Measurements from ENCODE around the gene PIGS.
"Not testable (repeated sequence)": the region's sequence is repeated elsewhere in the genome, so short reads cannot be mapped to it uniquely, and the experiment has no call there.

Gene PIGS

DNA sequence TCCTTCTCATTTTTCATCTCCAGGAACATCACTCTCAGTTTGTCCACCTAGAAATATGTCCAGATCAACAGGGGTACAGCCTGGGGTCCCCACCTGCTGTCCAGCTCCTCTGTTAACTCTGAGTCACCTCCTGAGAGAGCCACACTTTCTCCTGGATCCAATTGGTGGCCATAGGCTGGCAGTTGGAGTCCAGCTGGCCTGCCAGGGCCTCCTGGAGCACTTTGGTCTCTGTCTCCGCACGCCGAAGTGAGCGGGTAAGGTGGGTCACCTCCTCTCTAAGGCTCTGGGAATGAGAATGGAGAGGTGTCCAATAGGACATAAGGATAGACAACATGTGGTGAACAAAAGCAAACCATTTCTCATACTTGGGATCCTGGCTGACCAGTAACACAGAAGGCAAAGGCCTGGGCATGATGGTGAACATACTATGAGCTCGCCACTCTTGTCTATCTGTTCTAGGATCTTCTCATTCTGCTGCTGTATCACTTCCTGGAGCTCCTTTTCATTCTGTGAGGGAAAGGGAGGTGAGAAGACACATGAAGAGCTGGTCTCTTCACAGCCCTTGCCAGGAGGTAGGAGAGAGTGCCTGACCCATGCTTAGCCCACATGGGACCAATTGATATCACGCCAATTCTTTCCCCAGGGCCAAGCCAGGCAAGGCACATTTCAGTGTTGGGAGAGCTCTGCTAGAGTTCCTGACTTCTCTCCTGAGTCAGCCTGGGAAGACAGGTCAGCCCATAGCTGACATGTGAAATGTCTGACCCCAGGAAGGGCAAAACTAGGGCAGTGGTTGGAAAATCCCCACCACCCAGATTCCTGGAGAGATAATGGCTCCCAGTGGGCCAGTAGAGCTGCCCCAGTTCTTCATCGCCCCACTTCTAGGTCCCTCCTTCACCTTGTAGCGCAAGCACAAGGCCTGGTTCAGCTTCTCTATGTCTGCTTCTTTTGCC is 7.2 kb upstream of the PIGS start:
- no peak for DNase-seq

DNA sequence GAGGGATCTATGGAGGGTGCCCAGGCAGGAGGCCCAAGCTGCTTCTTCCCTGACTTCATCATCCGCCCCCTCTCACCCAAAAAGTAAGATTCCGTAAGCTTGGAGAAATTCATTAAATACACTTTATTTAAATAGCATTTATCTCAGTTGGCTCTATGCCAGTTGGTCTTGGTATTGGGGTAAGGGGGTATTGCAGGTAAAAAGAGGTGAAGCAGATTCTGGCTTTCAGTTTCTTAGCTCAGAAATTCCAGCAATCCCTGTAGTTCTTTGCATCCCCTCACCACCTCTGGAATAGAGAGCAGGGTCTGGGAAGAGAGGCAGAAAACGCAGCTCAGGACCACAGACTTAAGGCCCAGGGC is 6.1 kb upstream of the PIGS start:
- no peak for DNase-seq

DNA sequence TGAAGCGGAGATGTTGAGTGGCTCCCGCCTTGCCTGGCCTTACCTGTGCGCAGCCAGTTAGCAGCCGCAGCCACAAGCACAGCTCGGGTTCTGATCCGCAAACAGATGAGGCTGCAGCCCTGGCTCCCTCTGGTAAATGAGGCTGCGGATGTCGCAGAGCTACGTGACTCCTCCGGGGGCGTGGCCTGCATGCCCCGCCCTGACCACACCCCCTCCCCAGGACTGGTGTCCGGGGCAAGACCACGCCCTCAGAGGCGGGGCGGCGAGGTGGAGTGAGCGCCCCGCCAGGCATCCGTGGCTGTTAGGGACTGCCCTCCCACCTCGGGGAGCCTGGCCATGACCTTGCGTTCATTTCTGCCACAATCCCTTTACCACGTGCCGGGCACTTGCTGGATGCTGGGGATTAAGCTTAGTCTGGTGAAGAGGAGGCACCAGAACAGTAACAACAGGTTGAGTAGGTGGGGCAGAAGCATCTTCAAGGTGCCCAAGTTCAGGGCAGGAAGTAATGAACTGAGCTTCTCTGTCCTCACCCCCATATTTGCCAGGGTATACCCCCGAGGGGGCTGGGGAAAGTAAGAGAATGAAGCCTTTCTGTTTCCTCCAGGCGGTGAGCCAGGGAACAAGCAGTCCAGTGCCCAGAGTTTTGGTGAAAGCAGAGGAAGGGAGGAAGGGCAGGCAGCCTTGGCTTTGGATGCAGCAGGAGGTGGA is 5.6 kb upstream of the PIGS start, which contains the start of gene ALDOC:
Gene ALDOC, minus strand, starts transcription at position 138 of the 708 bp plus-strand sequence. CDS start 1,363 bp downstream, outside the sequence.
- DNase-seq, result peak; percentile 90

DNA sequence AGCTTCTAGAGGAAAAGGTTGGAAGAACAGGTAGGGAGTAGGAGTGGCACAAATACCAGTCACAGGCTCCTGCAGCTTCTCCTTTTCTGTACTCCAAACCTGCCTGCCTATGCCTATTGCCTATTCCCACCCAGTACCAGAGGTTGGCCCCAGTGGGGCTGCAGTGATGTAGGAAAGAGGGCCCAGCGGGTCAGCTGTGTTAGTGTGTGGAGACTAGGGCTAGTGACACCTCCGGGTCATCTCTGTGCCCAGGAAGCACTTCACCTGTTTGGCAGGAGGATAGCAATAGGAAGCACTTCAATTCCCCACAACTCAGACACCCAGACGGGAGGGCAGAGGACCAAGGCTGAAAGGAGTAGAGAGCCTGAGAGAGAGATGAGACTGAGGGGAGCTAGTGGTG is 4.7 kb upstream of the PIGS start:
- DNase-seq, result not testable (repeated sequence)

DNA sequence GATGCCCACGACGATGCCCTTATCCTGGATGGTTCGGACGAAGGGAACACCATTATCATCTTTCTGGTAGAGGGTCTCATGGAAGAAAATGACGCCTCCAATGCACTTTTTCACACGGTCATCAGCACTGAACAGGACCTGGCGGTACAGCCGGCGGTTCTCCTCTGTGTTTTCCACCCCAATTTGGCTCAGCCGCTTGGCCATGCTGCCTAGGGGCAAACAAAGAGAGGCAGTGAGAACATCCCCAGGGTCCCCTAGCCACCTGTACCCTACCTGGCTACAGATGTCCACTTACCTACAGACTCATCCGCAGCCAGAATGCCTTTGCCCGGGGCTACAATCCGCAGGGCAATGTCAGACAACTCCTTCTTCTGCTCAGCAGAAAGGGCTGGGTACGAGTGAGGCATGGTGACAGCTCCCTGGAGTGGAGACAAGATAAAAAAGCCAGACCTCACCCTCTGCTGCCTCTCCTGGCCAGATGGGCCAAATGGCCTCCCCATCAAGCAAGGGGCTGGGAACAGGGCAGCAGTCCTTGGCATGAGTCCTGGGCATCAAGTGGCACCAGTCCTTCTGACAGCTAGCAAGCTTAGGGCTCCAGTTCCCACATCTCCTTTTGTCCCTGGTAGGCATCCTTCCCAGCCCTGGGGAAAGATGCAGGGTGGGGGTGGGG is 3.9 kb upstream of the PIGS start:
- no peak for DNase-seq

DNA sequence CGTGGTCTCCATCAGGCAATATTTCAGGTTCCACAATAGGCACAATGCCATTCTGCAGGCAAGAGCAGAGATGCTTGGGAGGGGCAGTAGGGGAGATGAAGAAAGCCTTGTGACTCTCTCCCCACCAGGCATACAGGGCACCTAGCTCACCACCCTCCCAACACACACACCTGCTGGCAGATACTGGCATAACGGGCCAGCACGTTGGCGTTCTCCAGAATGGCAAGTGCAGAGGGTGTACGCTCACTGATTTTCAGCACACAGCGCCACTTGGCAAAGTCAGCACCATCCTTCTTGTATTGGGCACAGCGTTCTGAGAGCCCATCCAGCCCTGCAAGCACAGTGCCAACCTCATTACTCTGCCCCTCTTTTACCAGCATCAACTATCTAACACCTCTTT is 3.2 kb upstream of the PIGS start:
- DNase-seq, result no peak

DNA sequence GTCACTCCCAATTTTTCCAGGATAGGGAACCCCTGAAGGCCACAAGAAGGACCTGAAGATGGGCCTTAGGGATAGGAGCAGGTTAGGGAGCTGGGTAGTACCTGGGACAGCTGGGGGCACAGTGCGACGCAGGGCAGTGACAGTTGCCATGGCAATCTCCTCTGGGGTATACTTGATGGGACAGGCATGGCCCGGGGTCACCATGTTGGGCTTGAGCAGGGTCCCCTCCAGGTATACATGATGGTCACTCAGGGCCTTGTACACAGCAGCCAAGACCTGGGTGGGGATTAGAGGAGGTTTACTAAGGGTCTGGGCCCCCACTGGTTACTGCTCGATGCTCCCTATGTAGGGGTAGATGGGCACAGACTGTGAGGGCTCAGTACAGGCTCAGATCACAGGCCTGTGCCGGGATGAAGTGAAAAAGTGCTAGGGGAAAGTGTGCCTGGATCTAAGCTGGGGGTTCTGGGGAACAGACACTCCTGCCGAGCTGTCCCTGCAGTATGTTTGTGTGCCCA is 2.7 kb upstream of the PIGS start:
- no peak for DNase-seq

DNA sequence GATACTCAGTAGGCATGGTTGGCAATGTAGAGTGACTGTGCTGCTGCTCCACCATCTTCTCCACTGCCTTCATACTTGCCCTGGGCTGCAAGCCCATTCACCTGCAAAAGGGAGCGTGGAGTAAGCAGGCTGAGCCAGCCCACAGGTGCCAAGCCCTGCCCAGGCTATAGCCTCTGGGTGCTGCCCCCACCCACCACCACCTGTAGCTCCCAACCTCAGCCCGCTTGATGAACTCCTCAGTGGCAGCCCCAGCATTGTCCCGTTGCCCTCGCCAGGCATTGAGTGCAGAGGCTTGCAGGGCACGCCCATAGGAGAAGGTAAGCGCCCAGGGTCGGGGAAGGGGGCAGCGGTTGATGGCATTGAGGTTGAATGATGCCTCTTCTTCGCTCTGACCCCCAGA is 2.2 kb upstream of the PIGS start:
- no peak for DNase-seq

DNA sequence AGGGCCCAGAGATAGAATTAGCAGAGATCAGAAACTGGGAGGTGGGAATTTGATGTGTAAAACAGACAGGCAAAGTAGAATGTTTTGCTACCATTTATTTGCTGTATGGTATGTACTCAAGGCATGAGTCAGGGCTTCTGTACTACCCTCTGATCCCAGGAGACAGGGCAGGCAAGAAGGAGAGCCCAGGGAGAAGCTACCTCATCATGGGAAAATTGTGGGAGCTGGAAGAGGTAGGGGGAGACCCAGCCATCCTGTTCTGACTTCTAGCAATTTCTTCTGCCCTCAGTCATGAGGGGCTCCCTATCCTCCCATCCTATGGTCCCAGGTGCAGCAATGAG is 1.7 kb upstream of the PIGS start:
- peak; percentile 58 for DNase-seq

DNA sequence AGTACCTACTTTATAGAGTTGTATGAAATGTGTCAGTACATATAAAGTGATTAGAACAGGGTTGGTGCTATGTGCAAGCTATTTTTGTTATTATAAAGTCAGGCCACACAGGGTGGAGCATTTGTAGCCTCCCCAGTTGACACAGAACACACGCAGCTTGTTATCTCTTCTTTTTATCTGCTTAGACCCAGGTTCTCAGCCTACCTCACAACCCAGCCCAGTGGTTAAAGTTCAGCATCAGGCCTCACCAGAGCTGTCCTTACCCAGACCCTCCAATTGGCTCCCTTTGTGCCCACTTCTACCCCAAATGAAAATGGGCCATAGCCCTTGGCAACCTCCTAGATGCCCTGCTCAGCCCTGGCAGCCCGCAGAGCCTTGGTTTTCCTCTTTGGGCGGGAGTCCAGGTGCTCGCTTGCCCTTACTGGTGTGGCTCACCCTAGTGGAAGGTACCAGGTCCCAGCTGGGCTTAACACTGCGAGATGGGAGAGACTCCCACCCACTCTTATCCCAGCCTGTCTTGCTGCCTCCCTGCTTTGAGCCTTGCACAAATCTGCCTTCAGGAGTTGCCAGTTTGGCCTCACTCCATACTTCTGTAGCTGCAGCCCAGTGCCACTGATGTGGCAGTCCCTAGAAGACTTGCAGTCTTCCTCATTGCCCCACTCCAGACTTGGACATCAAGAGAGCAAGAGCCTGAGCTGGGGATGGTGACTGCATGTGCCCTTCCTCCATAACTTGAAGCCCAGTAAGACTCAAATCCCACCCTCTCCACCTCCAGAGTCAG is 1.1 kb upstream of the PIGS start:
- DNase-seq, result no peak

DNA sequence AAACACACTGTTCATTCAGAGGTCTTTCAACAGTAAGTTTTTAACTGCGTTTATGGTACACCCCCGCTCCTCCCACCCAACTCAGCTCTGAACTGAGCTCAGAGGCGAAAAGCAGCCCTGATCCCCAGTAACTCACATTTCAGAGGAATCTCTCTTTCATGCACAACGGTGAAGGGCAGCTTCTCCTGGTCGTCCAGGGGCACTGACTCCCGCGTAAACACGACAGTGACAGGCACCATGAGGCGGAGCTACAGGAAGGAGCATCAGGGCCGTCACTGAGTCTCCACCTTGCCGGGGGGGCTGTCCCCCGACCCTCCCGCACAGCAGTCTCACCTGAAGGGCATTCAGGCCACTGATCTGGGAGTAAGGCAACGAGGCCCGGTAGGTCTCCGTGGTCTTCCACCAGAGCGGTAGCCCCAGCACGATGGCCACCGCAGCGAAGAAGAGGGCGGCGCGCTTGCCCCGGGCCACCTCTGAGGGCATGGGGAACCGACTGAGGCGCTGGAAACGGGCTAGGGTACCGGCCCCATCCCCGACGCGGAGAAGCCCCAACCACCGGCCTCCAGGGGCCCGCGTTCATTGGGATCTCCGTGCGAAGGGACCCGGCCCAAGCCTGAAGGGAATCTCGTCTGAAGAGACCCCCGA is 486 bp downstream of the PIGS start:
- no peak for DNase-seq

DNA sequence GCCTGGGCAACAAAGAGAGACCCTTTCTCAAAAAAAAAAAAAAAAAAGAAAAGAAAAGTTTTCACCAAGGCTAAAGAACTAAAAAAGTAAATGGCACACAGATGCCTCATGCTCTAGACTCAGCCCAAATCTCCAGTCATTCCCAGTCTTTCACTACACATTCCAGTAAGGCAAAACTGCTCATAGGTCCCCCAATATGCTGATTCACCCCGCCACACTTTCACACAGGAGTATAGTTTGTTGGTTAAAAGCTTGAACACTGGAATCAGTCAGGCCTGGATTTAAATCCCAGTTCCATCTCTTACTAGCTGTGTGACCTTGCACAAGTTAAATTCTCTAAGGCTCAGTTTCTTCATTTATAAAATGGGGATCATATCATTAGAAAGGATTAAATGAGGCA is 1.9 kb downstream of the PIGS start:
- no peak for DNase-seq

DNA sequence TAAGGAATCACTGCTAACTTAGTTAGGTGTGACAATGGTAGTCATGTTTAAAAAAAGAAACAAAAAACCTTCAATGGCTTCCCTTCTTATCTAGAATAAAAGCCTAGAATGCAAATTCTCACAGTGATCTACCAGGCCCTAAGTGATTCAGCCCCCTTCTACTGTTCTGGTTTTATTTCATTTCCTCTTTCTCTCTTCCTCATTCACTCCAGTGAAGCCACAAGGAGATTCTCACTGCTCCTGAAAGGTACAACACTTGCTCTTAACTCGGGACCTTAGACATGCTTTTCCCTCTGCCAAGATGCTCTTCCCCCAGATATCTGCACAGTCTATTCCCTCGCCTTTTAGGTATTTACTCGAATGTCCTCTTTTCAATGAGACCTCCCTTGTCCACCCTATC is 3.7 kb downstream of the PIGS start:
- DNase-seq, result no peak

DNA sequence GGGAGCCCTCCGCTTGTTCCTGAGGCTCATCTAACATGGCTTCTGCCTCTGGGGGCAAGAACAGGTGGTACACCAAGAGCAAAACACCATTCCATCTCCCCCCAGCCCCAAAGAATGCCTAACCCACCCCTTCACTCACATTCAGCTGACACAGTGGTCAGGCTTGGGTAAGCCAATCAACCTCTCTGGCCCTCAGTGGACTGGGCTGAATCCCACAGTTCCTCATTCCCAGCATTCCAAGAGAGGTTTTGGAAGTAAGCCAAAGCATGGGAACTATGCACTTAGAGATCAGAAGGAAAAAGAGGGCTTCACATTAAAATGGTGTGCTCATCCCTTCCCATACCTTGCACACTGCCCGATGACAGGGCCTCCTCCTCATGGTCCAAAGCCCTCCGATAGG is 7.8 kb downstream of the PIGS start:
- DNase-seq, result peak; percentile 83

DNA sequence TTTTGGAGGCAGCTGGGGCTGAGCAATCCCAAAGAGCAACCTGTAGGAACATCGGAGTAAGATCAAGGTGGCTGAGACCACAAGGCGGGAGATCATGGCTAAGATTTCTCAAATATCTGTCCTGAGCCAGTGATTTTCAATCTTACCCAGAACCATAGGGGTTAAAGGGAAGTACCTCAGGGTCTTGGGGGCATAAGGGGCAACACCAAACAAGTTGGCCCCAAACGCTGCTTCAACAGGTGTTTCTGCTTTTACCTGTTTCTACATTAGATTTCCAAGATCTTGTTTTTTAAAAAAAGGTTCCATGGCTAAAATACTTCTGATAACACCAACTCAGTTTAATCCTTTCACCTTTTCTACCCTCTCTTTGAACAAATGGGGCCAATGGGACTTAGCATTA is 16.3 kb downstream of the PIGS start:
- no peak for DNase-seq

DNA sequence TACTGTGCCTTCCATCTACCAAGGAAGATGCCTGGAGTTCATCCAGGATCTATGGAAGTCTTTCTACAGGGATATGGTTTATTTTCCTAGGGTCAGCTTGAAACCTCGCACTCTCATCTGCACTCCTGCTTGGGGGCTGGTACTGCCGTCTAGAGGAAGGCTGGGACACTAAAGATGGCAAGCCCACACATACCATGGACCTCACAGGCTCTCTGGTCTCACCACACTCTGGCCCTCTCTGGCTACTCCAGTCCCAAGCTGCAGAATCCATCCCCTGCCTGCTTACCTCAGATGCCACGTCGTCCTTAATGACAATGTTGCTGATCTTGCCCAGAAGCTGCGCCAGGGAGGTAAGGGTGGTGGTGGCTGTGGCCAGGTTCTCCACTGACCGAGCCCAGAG is 16.8 kb downstream of the PIGS start:
- no peak for DNase-seq

DNA sequence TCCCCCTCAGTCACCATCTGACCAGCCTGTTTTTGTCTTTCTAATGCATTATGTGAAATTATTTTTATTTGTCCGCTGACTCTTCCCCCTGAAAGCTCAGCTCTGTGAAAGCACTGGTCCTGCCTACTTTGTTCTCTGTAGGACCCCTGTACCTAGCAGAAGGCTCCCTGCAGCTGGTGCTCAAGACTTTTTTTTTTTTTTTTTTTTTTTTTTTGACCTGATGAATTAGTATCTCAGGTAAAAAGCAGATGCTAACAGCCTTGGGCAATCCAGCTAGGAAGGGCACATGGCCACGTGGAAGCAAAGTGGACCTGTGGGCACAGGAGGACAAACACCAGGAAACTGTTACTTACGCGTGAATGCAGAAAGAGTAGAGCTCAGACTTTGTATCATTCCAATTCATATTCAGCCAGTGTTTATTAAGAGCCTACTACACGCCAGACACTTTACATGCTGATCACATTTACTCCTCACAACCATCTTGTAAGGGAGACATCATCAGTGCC is 18.3 kb downstream of the PIGS start:
- no peak for DNase-seq

DNA sequence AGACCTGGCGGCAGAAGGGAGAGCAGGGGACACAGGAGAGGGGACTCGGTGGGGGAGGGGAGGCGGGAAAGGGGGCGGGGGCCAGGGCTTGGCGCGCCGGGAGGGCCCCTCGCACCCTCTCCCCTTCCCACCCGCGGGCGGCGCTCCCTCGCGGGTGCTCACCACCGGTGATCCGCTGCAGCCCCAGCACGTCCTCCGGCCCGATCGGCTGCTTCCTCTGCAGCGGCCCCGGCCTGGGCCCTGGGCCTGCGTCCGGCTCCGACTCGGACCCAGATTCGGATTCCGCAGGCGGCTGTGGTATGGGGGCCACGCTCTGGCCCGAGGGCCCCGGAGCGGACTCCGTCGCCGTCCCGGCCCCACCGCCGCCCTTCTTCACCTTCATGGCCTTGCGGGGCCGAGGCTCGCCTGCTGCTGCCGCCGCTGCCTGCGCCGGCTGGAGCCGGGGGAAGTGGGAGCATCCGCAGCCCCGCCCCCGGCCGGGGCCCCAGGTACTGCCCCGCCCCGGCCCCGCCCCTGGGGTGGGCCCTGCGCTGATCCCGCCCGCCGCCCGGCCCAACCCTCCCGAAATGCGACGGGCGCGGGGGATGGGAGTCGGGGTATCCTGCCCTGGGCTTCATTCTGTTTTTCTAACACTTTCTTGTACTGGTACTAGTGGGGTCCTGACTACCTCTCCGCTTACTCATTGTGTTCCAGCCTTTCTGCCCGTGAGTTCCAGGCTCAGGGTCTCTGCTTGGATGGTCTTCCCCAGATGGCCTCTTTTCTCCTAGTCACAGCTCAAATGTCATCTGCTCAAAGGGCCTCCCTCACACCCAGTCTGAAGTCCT is 18.9 kb downstream of the PIGS start, which contains the start of gene UNC119:
Gene UNC119, minus strand, starts transcription at position 449 of the 824 bp plus-strand sequence. Its CDS starts 67 bp downstream, at position 382.
- DNase-seq, result peak; percentile 74

DNA sequence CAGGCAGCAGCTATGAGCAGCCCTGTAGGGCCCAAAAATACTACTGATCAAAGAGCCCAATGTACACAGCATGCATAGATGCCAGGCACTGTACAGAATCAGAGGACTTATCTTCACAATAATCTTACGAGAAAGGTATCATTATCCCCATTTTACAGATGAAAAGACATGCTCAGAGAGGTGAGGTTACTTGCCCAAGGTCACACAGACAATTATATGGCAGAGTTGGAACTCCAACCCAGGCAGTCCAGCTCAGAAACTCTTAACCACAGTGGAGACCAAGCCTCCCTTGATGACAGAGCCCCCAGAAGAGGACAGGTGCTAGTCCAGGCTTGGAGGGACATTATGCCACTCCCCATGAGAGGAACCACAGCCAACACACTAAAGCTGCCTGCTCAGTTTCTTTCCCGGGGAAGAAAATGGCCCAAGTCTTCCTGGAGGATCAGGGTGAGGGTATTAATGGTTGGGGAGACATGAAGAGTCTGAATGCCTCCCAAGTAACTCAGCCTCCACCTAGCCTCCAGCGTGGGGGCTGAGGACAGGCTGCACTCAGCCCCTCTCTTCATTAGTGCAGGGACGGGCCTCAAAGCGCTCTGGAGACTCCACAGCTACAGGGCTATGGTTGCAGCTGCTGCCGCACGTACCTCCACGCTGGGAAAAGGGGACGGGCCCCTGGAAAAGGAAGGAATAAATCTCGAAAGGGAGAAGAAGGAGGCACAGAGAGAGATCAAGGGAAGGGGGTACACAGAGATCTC is 19.7 kb downstream of the PIGS start:
- DNase-seq, result peak; percentile 22

DNA sequence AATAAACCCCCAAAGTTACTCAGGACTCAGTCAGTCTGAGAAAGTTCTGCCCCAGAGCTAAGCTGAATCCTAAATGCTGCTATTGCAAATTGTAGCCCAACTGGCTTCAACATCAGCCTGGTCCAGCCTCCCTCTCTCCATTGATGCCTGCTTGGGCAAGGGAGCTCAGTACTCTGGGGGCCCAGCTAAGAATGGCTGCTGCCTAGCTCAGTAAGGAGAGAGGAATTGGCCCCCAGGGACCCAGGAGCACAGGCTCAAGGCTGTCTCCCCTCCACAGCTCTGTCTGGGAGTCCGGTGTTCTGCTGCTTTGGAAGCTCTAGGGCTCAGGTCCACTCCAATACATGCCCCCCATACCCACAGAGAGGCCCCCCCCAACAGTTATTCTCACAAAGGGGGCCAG is 20.5 kb downstream of the PIGS start:
- DNase-seq, result no peak

Data from fibroblast of skin of back (primary cell).